H1 (cell line): ENCODE data around the gene KCNC4.

ENCODE experiments used
- ASH2L ChIP-seq: fragments of 200-600, 300-600 bp; sonication (generic); IDR thresholded peaks from one replicate; pipeline ENCODE4 v1.7.1; 2017; ENCODE audit warnings: low read length
- GABPA ChIP-seq: IDR thresholded peaks from 2 replicates; pipeline ENCODE4 v1.6.1; 2011; ENCODE audit warnings: mild to moderate bottlenecking, low read length, moderate library complexity, borderline replicate concordance; ENCODE audit not compliant: insufficient read depth
- RXRA ChIP-seq: IDR thresholded peaks from 2 replicates; pipeline ENCODE4 v1.6.1; 2011; ENCODE audit warnings: low read depth, mild to moderate bottlenecking, low read length, moderate library complexity; ENCODE audit not compliant: insufficient read depth
- SIN3A ChIP-seq, 2 experiments: IDR thresholded peaks in 1 of 2; conservative IDR thresholded peaks in 1 of 2; 2 replicates each; pipeline ENCODE4 v1.6.1; 2011 to 2012; ENCODE audit warnings: low read length in 2 of 2, improper control_type of control experiment in 1 of 2, low read depth in 1 of 2, mild to moderate bottlenecking in 1 of 2
- SIRT6 ChIP-seq: IDR thresholded peaks from one replicate; pipeline ENCODE4 v1.7.1; 2012; ENCODE audit warnings: low read length, inconsistent platforms
- SP1 ChIP-seq: IDR thresholded peaks from 2 replicates; pipeline ENCODE4 v1.6.1; 2011; ENCODE audit warnings: low read depth, low read length
- TCF12 ChIP-seq: IDR thresholded peaks from 2 replicates; pipeline ENCODE4 v1.6.1; 2011; ENCODE audit warnings: low read depth, mild to moderate bottlenecking, low read length
- TEAD4 ChIP-seq: IDR thresholded peaks from 2 replicates; pipeline ENCODE4 v1.6.1; 2012; ENCODE audit warnings: low read depth, low read length, inconsistent platforms, mixed read lengths
- TF ChIP-seq, protein P1 (sequence below), 3 experiments: IDR thresholded peaks; 1 replicate in 2 of 3; 2 replicates in 1 of 3; pipeline versions ENCODE4 v1.5.1 to v1.6.1; 2011; ENCODE audit warnings: low read length in 3 of 3, mild to moderate bottlenecking in 3 of 3, inconsistent platforms in 2 of 3, low read depth in 1 of 3, moderate library complexity in 1 of 3; ENCODE audit not compliant: insufficient read depth in 1 of 3; ENCODE audit errors: control extremely low read depth in 1 of 3
- TF ChIP-seq, protein P2 (sequence below): IDR thresholded peaks from 2 replicates; pipeline ENCODE4 v1.6.1; 2011; ENCODE audit warnings: low read length, improper control_type of control experiment

GRCh38 chr1:110183642-110184167 is 26.4 kb upstream of the KCNC4 start:
- TF ChIP-seq SP1: no peak
- TF ChIP-seq, protein P1, sequence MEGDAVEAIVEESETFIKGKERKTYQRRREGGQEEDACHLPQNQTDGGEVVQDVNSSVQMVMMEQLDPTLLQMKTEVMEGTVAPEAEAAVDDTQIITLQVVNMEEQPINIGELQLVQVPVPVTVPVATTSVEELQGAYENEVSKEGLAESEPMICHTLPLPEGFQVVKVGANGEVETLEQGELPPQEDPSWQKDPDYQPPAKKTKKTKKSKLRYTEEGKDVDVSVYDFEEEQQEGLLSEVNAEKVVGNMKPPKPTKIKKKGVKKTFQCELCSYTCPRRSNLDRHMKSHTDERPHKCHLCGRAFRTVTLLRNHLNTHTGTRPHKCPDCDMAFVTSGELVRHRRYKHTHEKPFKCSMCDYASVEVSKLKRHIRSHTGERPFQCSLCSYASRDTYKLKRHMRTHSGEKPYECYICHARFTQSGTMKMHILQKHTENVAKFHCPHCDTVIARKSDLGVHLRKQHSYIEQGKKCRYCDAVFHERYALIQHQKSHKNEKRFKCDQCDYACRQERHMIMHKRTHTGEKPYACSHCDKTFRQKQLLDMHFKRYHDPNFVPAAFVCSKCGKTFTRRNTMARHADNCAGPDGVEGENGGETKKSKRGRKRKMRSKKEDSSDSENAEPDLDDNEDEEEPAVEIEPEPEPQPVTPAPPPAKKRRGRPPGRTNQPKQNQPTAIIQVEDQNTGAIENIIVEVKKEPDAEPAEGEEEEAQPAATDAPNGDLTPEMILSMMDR (IDR thresholded peaks at IDR 0.05; ENCODE audit: control extremely low read depth in 1 of 3, insufficient read depth in 1 of 3, low read depth in 1 of 3, low read length in 3 of 3): no peak
- no peak for TF ChIP-seq RXRA
- TF ChIP-seq SIN3A (conservative IDR thresholded peaks at IDR 0.05 in 1 of 2, IDR thresholded peaks at IDR 0.05 in 1 of 2; ENCODE audit: low read depth in 1 of 2, low read length in 2 of 2): no peak
- TF ChIP-seq TCF12: no peak
- TF ChIP-seq TEAD4: no peak
- no peak for TF ChIP-seq ASH2L
- TF ChIP-seq, protein P2, sequence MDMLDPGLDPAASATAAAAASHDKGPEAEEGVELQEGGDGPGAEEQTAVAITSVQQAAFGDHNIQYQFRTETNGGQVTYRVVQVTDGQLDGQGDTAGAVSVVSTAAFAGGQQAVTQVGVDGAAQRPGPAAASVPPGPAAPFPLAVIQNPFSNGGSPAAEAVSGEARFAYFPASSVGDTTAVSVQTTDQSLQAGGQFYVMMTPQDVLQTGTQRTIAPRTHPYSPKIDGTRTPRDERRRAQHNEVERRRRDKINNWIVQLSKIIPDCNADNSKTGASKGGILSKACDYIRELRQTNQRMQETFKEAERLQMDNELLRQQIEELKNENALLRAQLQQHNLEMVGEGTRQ: no peak
- TF ChIP-seq GABPA: no peak
- TF ChIP-seq SIRT6: no peak
